Naive thymus-derived CD8-positive, alpha-beta T cell (primary cell): ENCODE results near the gene ZNF385C. TPM values are rescaled to one million over a fixed set of nuclear protein-coding genes. Genes with fewer than 3 reads are reported as not detected.

ENCODE experiments used
- ATAC-seq, 2 donors: fragments of 150-1000 bp; cut with Tn5 transposase in 1 of 2; sonication (Bioruptor Pico), chemical (Tn5 transposase) in 1 of 2; 1 replicate in 1 of 2; 2 replicates in 1 of 2; pipeline ENCODE4 v1.10.0; 2021; ENCODE audit warnings: mild to moderate bottlenecking in 2 of 2, moderate library complexity in 2 of 2
- POLR2A ChIA-PET: fragments of 350-600 bp; sonication (Branson Sonifier 250); formaldehyde crosslinking; loops from one replicate; lab custom pipeline; 2021; ENCODE audit warnings: antibody characterized with exemption; lab: Charles Lee
- DNase-seq, 10 donors: peaks; one replicate each; pipeline versions ENCODE4 v3.0.0 to v3.0.0-alpha.2; 2020 to 2022
- H3K27ac Mint-ChIP-seq, 10 donors: one replicate each; pipeline ENCODE4 v1.8.0; 2020 to 2022; ENCODE audit warnings: mild to moderate bottlenecking in 10 of 10, mixed read lengths in 10 of 10, moderate library complexity in 4 of 10, inconsistent platforms in 1 of 10
- H3K27me3 Mint-ChIP-seq, 5 donors: one replicate each; pipeline ENCODE4 v1.8.0; 2021 to 2022; ENCODE audit warnings: mixed read lengths in 5 of 5
- H3K36me3 Mint-ChIP-seq, 3 donors: one replicate each; pipeline ENCODE4 v1.8.0; 2020 to 2022; ENCODE audit warnings: mixed read lengths in 3 of 3, mild to moderate bottlenecking in 2 of 3, inconsistent platforms in 1 of 3
- H3K4me1 Mint-ChIP-seq, 4 donors: one replicate each; pipeline ENCODE4 v1.8.0; 2021 to 2022; ENCODE audit warnings: mixed read lengths in 4 of 4
- H3K4me3 Mint-ChIP-seq, 10 donors: one replicate each; pipeline ENCODE4 v1.8.0; 2020 to 2022; ENCODE audit warnings: mild to moderate bottlenecking in 10 of 10, mixed read lengths in 10 of 10, moderate library complexity in 6 of 10, inconsistent platforms in 1 of 10
- H3K9me3 Mint-ChIP-seq, 9 donors: one replicate each; pipeline ENCODE4 v1.8.0; 2020 to 2022; ENCODE audit warnings: mixed read lengths in 9 of 9, mild to moderate bottlenecking in 3 of 9, inconsistent platforms in 1 of 9, moderate library complexity in 1 of 9
- polyA plus RNA-seq, 3 donors: library from polyadenylated mRNA; unstranded; fragments of 300-500 nt; fragmentation: Illumina TruSeq; gene quantifications; one replicate each; pipeline ENCODE4 v1.2.3, GENCODE V29; 2021
- total RNA-seq, 8 experiments: library from RNA in 2 of 8; stranded (reverse) in 2 of 8; gene quantifications; one replicate each; pipeline ENCODE4 v1.2.3 and lab custom pipeline; 2021 to 2026

The ZNF385C gene
- total and polyA plus RNA-seq, 5 experiments from 2014 or later = 0.09 to 0.36 (median 0.14) TPM; not detected in 1

GRCh38 chr17:41986634-41987033, 111.6 kb downstream of the ZNF385C start:
- POLR2A ChIA-PET = no interaction called here
- DNase-seq (no peak), ATAC-seq (no peak)
- Mint-ChIP-seq H3K4me3 (no peak overlapping the region), H3K4me1 (no peaks in the 10 kb centered on the region), H3K36me3 (peaks cover 2 to 97% (median 22%) of the 10 kb centered on the region in 3 donors), H3K27me3 (no peaks in the 10 kb centered on the region), H3K27ac (peak overlapping the region in 1 of 10 donors; percentile 13), H3K9me3 (no peaks in the 10 kb centered on the region)

- no peaks in the 10 kb centered on the region for H3K4me1 Mint-ChIP-seq
- no peak for ATAC-seq
- no peaks in the 10 kb centered on the region for H3K27me3 Mint-ChIP-seq
- no peak for DNase-seq
- POLR2A ChIA-PET = no interaction called here
- H3K4me3 Mint-ChIP-seq = no peak overlapping the region
- no peaks in the 10 kb centered on the region for H3K9me3 Mint-ChIP-seq
- H3K36me3 Mint-ChIP-seq = peaks cover 4 to 97% (median 24%) of the 10 kb centered on the region in 3 donors
- H3K27ac Mint-ChIP-seq = peak overlapping the region in 2 of 10 donors; percentile 13 to 67
These were observed 112.4 kb downstream of the ZNF385C start for GRCh38 chr17:41985919-41986318.

GRCh38 chr17:41984454-41984853, 113.8 kb downstream of the ZNF385C start:
- DNase-seq = no peak
- Mint-ChIP-seq H3K4me1 (no peaks in the 10 kb centered on the region), H3K27ac (no peak overlapping the region), H3K4me3 (no peak overlapping the region), H3K27me3 (no peaks in the 10 kb centered on the region), H3K9me3 (no peaks in the 10 kb centered on the region), H3K36me3 (peaks cover 4 to 97% (median 27%) of the 10 kb centered on the region in 3 donors)
- POLR2A ChIA-PET = no interaction called here
- ATAC-seq = no peak

- no peaks in the 10 kb centered on the region for H3K27me3 Mint-ChIP-seq
- DNase-seq (no peak), ATAC-seq (no peak)
- peaks cover 4 to 93% (median 20%) of the 10 kb centered on the region in 3 donors for H3K36me3 Mint-ChIP-seq
- H3K4me3 Mint-ChIP-seq = no peak overlapping the region
- no peaks in the 10 kb centered on the region for H3K4me1 Mint-ChIP-seq
- H3K27ac Mint-ChIP-seq = peak overlapping the region in 5 of 10 donors; percentile 34 to 80 (median 66)
- no peaks in the 10 kb centered on the region for H3K9me3 Mint-ChIP-seq
- POLR2A ChIA-PET = no interaction called here
These were observed 116.1 kb downstream of the ZNF385C start for GRCh38 chr17:41982026-41982760.

- Mint-ChIP-seq H3K4me3 (no peak overlapping the region), H3K9me3 (no peaks in the 10 kb centered on the region), H3K27ac (peak overlapping the region in 5 of 10 donors; percentile 25 to 80 (median 61)), H3K36me3 (peaks cover 4 to 96% (median 21%) of the 10 kb centered on the region in 3 donors), H3K27me3 (no peaks in the 10 kb centered on the region), H3K4me1 (peaks cover 0 to 11% (median 2%) of the 10 kb centered on the region in 4 donors)
- ATAC-seq (no peak), DNase-seq (no peak)
- POLR2A ChIA-PET = interaction anchor here (1.0 to 1.1 kb wide), 2 partner anchors 10 to 11 kb away, joined by 3 to 5 read pairs; partner anchors contain the start of gene CNP
These were observed 120.3 kb downstream of the ZNF385C start for GRCh38 chr17:41977991-41978390.

GRCh38 chr17:41976142-41976768, 122.0 kb downstream of the ZNF385C start:
- Mint-ChIP-seq H3K36me3 (peaks cover 0 to 88% (median 13%) of the 10 kb centered on the region in 3 donors), H3K9me3 (no peaks in the 10 kb centered on the region), H3K27ac (peak overlapping the region in 3 of 10 donors; percentile 20 to 54 (median 41)), H3K4me3 (no peak overlapping the region), H3K4me1 (peaks cover 2 to 19% (median 11%) of the 10 kb centered on the region in 4 donors), H3K27me3 (no peaks in the 10 kb centered on the region)
- ATAC-seq (no peak), DNase-seq (no peak)
- POLR2A ChIA-PET = no interaction called here

Other genes with a start within 250 kb of the ZNF385C start
- 10 to 100 TPM; 21.6 to 22.6 TPM for gene KLHL11, start 233.1 kb downstream of the ZNF385C start, total RNA-seq
- 1 to 10 TPM; 5.0 to 6.3 (median 5.4) TPM for gene KLHL11, start 233.1 kb downstream of the ZNF385C start, polyA plus RNA-seq
- 10 to 100 TPM; 69.9 to 79.3 TPM for gene ACLY, start 179.5 kb downstream of the ZNF385C start, total RNA-seq
- gene ACLY, start 179.5 kb downstream of the ZNF385C start, polyA plus RNA-seq = 10 to 100 TPM; 42.7 to 61.3 (median 50.1) TPM
- not detected for gene ODAD4, start 167.9 kb downstream of the ZNF385C start, total RNA-seq
- gene ODAD4, start 167.9 kb downstream of the ZNF385C start, polyA plus RNA-seq = under 1 TPM in 2 of 3 donors, not detected in 1; 0.08 to 0.09 TPM
- 10 to 100 TPM; 30.6 to 34.1 TPM for gene CNP, start 131.7 kb downstream of the ZNF385C start, total RNA-seq
- 10 to 100 TPM; 27.0 to 33.6 (median 27.5) TPM for gene CNP, start 131.7 kb downstream of the ZNF385C start, polyA plus RNA-seq
- gene DNAJC7, start 81.0 kb downstream of the ZNF385C start, total RNA-seq = 100 to 1,000 TPM; 118 to 129 TPM
- gene DNAJC7, start 81.0 kb downstream of the ZNF385C start, polyA plus RNA-seq = 10 to 100 TPM; 63.6 to 70.1 (median 66.2) TPM
- 10 to 100 TPM; 19.1 to 19.2 TPM for gene NKIRAS2, start 78.4 kb downstream of the ZNF385C start, total RNA-seq
- 10 to 100 TPM; 20.5 to 30.2 (median 21.9) TPM for gene NKIRAS2, start 78.4 kb downstream of the ZNF385C start, polyA plus RNA-seq
- gene C17orf113, start 47.9 kb downstream of the ZNF385C start, total RNA-seq = under 1 TPM; 0.52 to 0.94 TPM
- gene C17orf113, start 47.9 kb downstream of the ZNF385C start, polyA plus RNA-seq = under 1 TPM; 0.09 to 0.33 (median 0.13) TPM
- 10 to 100 TPM; 53.1 to 57.3 TPM for gene DHX58, start 14.2 kb upstream of the ZNF385C start, total RNA-seq
- gene DHX58, start 14.2 kb upstream of the ZNF385C start, polyA plus RNA-seq = 10 to 100 TPM in 2 of 3 donors, 1 to 10 TPM in 1; 7.3 to 21.7 (median 13.6) TPM
- 10 to 100 TPM; 65.3 to 73.3 TPM for gene KAT2A, start 22.9 kb upstream of the ZNF385C start, total RNA-seq
- 10 to 100 TPM in 1 of 3 donors, 1 to 10 TPM in 2; 5.1 to 11.8 (median 8.8) TPM for gene KAT2A, start 22.9 kb upstream of the ZNF385C start, polyA plus RNA-seq
- not detected for gene HSPB9, start 24.3 kb upstream of the ZNF385C start, total RNA-seq
- gene HSPB9, start 24.3 kb upstream of the ZNF385C start, polyA plus RNA-seq = not detected
- gene RAB5C, start 56.5 kb upstream of the ZNF385C start, total RNA-seq = 10 to 100 TPM; 63.6 to 73.5 TPM
- gene RAB5C, start 56.5 kb upstream of the ZNF385C start, polyA plus RNA-seq = 10 to 100 TPM; 57.3 to 88.4 (median 60.6) TPM
- gene KCNH4, start 82.7 kb upstream of the ZNF385C start, total RNA-seq = under 1 TPM; 0.11 to 0.18 TPM
- not detected for gene KCNH4, start 82.7 kb upstream of the ZNF385C start, polyA plus RNA-seq
- not detected for gene HCRT, start 87.0 kb upstream of the ZNF385C start, total RNA-seq
- gene HCRT, start 87.0 kb upstream of the ZNF385C start, polyA plus RNA-seq = not detected
- gene GHDC, start 96.0 kb upstream of the ZNF385C start, total RNA-seq = 10 to 100 TPM; 25.8 to 29.6 TPM
- 10 to 100 TPM; 15.3 to 21.5 (median 17.3) TPM for gene GHDC, start 96.0 kb upstream of the ZNF385C start, polyA plus RNA-seq
- gene STAT5B, start 177.9 kb upstream of the ZNF385C start, total RNA-seq = 100 to 1,000 TPM; 137 to 149 TPM
- 10 to 100 TPM; 66.3 to 94.0 (median 82.8) TPM for gene STAT5B, start 177.9 kb upstream of the ZNF385C start, polyA plus RNA-seq
- 100 to 1,000 TPM; 117 to 122 TPM for gene STAT5A, start 190.0 kb upstream of the ZNF385C start, total RNA-seq
- 100 to 1,000 TPM in 1 of 3 donors, 10 to 100 TPM in 2; 59.6 to 115 (median 89.1) TPM for gene STAT5A, start 190.0 kb upstream of the ZNF385C start, polyA plus RNA-seq